Activated CD8-positive, alpha-beta memory T cell treated with anti-CD3 and anti-CD28 coated beads, Interleukin-2, amount 50 U/mL, for 4 hours (primary cell): ENCODE results near the gene RELT.
A peak's percentile ranks its signal among the peaks of the same experiment; 100 is the strongest.

Experiments
- DNase-seq: peaks from one replicate; pipeline ENCODE4 v3.0.0-alpha.2; 2020

RELT gene

GRCh38 chr11:73376160-73376802, at the start of gene RELT:
RELT (plus strand) TSS chr11:73376399; CDS start chr11:73389137, 12,738 bp downstream.
- DNase-seq: peak; percentile 95

GRCh38 chr11:73326929-73327811, 49.0 kb upstream of the RELT start:
- no peak for DNase-seq

- no peak for DNase-seq
Measured at GRCh38 chr11:73327812-73328364, 48.3 kb upstream of the RELT start.

- DNase-seq: no peak
Measured at GRCh38 chr11:73330569-73331093, 45.6 kb upstream of the RELT start.

- DNase-seq: no peak
Measured at GRCh38 chr11:73331138-73331916, 44.9 kb upstream of the RELT start.

GRCh38 chr11:73333173-73333572, 43.0 kb upstream of the RELT start:
- no peak for DNase-seq

GRCh38 chr11:73333640-73334383, 42.4 kb upstream of the RELT start:
- DNase-seq: no peak

- no peak for DNase-seq
Measured at GRCh38 chr11:73334384-73335203, 41.6 kb upstream of the RELT start.

GRCh38 chr11:73335204-73335923, 40.8 kb upstream of the RELT start:
- peak; percentile 82 for DNase-seq

GRCh38 chr11:73337846-73338245, 38.4 kb upstream of the RELT start:
- DNase-seq: no peak

- no peak for DNase-seq
Measured at GRCh38 chr11:73338279-73338678, 37.9 kb upstream of the RELT start.

GRCh38 chr11:73340164-73340563, 36.0 kb upstream of the RELT start:
- no peak for DNase-seq

- DNase-seq: no peak
Measured at GRCh38 chr11:73342633-73343032, 33.6 kb upstream of the RELT start.

- no peak for DNase-seq
Measured at GRCh38 chr11:73343076-73343873, 32.9 kb upstream of the RELT start.

GRCh38 chr11:73344191-73344607, 32.0 kb upstream of the RELT start:
- DNase-seq: no peak

- no peak for DNase-seq
Measured at GRCh38 chr11:73345481-73346160, 30.6 kb upstream of the RELT start.

- no peak for DNase-seq
Measured at GRCh38 chr11:73346186-73346935, 29.8 kb upstream of the RELT start.

GRCh38 chr11:73347067-73347466, 29.1 kb upstream of the RELT start:
- no peak for DNase-seq
